GM12874 (cell line): ENCODE measurements around the gene PPM1L.

ENCODE experiments used
- CTCF ChIP-seq: IDR thresholded peaks from 2 replicates; pipeline ENCODE4 v1.5.1; 2011; ENCODE audit warnings: low read depth, mild to moderate bottlenecking, control low read depth, low read length, moderate library complexity; ENCODE audit not compliant: insufficient read depth

PPM1L gene

GRCh38 chr3:160755776-160756304, at the start of gene PPM1L:
TSS of gene PPM1L (plus strand) at chr3:160756231.
- TF ChIP-seq CTCF, result no peak

- peak; percentile 23; the same call in 1 of the 2 replicates for TF ChIP-seq CTCF
These were observed 48.7 kb upstream of the PPM1L start for GRCh38 chr3:160707187-160707794.

GRCh38 chr3:160709477-160710182, 46.4 kb upstream of the PPM1L start:
- TF ChIP-seq CTCF, result no peak

GRCh38 chr3:160719710-160720109, 36.3 kb upstream of the PPM1L start:
- TF ChIP-seq CTCF, result no peak

- peak; percentile 56 for TF ChIP-seq CTCF
These were observed 35.8 kb upstream of the PPM1L start for GRCh38 chr3:160720123-160720746.

- TF ChIP-seq CTCF, result no peak
These were observed 33.7 kb upstream of the PPM1L start for GRCh38 chr3:160722331-160722730.

GRCh38 chr3:160725338-160725737, 30.7 kb upstream of the PPM1L start:
- no peak for TF ChIP-seq CTCF
